GM19240 (cell line): ENCODE data around the gene ELP2.
"Not testable (repeated sequence)": the region's sequence is repeated elsewhere in the genome, so short reads cannot be mapped to it uniquely, and the experiment has no call there.

Experiments used
- DNase-seq: peaks from one replicate; pipeline ENCODE4 v3.0.0; 2011; ENCODE audit warnings: low spot score; ENCODE audit not compliant: insufficient read length

ELP2 gene

DNA sequence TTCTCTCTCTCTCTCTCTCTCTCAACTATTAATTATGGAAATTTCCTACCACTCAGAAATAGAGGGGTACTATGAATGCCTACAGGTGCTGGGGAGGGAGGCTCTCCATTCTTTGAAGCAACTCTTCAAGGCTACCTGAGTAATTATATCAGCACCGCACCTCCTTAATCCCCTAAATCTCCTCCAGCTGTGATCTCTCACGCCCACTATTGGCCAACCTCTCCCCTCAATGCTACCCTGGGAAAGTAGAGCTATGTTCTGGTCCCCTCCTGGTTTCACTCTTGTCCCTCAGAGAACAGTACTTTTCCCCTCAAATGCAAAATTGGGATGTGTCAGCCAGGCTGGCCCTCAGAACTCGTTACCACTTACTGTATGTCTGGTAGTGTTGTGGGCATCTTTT, 59.2 kb downstream of the ELP2 start:
- no peak for DNase-seq

DNA sequence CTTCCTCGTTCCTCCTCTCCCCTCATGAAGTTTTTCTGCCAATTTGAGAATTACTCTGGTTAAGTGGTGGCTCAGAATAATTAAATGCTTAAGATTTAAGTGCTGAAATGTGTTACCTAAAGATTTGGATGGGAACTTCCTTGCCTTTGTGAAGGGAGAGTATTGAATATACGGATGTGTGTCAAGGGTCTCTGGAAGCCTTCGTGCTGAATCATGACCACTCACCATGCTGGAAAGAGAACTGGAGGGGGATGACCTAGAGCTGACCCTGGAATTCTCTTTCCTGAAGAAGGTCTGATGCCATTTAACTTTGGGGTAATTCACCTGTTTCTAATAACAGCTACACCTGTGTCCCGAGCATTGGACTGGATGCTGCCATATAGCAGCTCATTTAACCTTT, 59.8 kb downstream of the ELP2 start:
- DNase-seq = no peak

DNA sequence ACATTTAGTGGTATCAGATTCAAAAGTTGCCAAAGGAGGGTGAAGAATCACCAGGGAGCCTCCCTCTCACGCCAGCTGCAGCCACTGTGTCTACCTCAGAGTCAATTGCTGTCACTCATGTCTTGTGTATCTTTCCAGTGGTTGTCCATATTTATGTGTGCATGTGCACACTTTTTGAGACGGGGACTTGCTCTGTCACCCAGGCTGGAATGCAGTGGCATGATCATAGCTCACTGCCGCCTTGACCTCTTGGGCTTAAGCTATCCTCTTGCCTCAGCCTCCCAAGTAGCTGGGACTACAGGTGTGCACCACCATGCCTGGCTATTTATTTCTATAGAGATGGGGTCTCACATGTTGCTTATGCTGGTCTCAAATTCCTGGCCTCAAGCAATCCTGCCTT, 61.6 kb downstream of the ELP2 start:
- DNase-seq = no peak

DNA sequence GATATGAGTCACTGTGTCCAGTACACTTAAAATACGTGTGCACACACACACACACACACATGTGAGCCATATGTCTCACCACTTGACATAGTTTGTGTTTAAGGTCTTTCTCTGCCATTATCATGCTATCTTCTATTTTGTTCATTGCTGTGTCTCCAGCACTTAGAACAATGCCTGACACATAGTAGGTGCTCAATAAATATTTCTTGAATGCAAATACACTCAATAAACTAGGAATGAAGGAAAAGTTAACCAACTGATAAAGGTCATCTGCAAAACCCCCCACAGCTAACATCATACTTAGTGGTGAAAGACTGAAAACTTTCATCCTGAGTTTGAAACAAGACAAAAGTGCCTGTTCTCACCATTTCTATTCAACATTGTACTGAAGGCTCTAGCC, 62.0 kb downstream of the ELP2 start:
- no peak for DNase-seq

DNA sequence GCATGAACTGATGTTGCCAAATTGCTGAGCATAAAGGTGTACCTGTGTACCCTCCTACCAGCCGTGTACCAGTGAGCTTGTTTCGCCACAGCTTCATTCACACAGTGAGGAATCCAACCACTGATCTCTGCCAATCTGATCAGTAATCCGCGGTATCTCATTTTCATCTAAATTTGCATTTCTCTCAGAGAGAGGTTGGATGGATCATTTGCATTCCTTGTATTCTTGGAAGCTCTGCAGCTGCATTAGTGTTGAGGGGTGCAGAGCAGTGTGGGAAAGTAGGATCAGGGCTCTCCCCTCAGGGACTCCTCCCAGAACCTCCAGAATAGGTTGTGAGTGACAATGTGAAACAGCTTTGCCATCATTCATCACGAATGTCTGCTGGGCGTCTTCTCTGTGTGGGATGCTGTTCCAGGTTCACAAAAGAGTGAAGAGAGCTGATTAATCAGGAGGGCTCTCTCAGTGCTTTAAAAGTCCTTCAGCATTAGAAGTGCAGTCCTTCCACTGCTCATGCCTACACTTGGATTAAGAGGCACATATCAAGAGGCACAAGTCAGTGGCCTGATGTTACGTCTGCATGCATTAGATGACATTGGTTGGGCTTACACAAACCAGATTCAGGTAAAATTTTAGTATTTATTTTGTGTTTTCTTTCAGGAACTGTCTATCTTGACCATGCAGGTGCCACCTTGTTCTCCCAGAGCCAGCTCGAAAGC, 65.1 kb downstream of the ELP2 start:
- no peak for DNase-seq

DNA sequence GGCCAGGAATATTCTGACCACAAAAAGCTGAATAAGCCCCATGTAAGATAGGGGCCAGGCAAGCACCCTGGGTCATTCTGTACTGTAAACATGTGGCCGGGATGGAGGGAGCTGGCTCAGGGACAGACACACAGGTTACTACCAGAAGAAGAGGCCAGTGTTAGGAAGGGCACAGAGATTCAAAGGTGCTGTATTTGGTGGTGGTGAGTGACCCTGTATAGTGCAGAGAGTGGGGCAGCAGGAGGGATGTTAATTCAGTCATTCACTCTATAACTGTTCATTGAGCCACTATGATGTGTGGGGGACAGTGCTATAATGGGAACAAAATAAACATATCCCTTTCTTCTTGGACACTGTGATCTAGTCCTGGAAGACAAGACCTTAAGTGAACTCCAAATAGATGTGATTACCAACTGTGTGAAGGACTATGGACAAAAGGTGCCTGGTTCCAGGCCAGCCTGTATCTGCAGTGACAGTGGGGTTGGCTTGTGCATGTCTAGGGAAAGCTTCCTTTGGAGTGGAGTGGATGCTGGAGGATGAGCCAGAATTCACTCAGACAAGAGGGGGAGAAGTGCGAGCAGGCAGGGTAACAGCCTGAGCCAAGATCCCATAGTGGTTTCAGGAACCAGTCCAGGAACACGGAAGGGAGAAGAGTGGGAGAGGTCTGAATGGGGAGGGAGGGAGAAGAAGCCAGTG, 65.9 kb downstream of the ELP2 start:
- DNase-seq = no peak

DNA sequence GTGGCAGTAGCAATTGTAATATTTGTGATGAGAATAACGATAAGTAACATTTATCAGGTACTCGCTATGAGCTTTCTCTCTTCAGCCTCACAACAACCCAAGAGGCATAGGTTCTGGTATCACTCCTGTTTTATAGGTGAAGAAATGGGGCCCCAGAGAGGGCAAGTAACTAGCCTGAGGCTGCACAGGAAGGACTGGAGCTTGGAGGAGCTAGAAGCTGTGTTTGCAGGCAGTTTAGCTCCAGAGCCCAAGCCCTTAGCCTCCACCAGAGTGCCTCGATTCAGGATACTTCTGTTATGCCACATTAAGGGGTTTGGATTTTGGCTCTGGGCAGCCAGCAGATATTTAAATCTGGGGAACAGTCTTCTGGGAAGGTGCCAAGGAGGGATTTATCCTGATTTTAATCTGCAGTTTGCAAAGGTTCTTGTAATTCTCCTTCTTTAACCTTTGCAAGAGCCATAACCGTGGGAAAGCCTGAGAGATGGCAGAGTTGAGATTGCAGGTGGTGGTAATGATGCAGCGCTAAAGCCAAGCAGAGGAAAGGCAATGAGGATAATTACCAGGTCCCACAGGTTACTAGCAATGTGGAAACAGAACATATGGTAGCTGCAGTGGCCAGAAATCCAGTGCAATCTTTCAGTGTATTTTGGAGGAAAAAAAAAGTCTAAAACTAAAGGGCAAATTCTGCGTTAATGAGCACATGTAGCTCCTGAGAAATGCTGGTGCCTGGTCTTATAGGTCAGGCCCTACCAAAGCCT, 66.7 kb downstream of the ELP2 start:
- DNase-seq = no peak

DNA sequence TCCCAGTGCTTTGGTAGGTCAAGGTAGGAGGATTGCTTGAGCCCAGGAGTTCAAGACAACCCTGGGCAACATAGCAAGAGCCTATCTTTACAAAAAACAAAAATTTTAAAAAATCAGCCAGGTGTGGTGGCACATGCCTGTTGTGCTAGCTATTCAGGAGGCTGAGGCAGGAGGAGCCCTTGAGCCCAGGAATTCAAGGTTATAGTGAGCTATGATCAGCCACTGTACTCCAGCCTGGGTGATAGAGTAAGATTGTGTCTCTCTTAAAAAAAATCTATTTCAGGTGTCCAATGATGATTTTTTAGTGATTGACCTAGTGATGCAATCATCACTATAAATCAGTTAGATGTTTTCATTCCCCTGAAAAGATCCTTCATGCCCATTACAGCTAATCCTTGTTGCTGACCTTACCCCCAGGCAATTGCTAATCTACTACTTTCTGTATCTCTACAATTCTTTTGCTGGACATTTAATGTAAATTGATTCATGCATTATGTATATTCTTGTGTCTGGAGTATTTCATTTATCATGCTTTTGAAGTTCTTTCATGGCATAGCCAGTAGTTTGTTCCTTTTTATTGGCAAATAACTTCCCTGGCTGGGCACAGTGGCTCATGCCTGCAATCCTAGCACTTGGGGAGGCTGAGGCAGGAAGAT, 67.9 kb downstream of the ELP2 start:
- no peak for DNase-seq

DNA sequence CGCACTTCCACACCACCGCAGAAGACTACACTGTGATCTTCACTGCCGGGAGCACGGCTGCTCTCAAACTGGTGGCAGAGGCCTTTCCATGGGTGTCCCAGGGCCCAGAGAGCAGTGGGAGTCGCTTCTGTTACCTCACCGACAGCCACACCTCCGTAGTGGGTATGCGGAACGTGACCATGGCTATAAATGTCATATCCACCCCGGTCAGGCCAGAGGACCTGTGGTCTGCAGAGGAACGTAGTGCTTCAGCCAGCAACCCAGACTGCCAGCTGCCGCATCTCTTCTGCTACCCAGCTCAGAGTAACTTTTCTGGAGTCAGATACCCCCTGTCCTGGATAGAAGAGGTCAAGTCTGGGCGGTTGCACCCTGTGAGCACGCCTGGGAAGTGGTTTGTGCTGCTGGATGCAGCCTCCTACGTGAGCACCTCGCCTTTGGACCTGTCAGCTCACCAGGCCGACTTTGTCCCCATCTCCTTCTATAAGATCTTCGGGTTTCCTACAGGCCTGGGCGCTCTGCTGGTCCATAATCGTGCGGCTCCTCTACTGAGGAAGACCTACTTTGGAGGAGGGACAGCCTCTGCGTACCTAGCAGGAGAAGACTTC, 70.1 kb downstream of the ELP2 start:
- no peak for DNase-seq

DNA sequence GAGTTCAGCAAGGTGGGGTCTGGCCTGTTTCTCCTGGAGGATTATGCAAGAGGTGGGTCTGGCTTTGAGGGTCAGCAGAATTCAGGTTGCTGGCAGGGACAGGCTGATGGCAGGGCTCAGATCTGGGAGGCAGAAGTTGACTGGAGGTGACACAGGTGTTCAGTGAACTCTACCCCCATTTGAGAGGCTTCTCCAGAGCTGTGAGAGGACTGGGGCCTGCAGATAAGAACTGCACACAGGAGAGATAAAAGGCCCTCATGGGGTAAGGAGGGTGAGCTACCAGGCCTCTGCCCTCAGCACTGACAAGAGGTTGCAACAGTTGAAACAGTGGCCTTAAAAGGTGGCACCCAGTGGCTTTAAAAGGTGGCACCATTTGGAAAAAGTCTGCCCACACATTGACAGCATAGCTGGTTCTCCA, 70.7 kb downstream of the ELP2 start:
- no peak for DNase-seq

DNA sequence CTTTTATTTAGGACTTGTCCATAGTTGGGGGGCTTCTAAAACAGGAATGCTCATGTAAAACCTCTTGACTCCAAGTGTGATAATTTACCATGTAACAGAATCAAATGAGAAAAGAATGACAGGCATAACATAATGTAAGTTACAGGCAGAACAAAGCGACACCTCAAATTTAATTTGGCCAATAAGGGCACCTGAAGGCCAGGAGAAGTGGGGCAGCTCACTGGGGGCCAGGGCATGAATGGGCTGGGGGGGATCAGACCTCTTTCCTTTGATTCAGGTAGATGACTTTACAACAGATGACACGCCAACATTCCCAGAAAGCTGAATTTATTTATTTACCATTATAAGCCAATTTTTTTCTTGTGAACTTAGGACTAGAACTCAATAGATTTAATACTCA, 72.1 kb downstream of the ELP2 start:
- no peak for DNase-seq

DNA sequence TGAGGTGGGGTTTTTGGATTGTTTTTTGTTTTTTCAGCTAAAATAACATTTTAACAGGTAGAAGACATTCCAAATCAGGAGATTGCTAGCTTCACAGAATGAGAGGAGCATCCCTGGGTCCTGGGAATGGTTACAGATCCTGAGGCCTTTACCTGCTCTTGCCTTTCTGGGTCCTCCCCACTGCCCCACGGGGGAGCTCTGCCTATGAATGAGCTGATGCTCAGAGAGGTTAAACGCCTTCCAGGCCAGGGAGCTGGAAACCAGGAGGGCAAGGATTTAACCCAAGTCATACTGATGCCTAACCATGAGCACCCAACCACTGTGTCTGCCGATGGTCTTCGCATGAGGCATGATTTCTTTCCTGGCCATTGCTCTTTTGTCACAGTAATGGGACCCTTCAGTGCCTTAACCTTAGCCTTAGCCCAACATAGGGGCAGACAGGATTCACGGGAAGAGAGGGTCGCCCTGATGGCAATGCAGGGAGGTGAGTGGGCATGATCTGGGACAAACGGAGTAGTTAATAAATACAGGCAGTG, 73.7 kb downstream of the ELP2 start:
- no peak for DNase-seq

DNA sequence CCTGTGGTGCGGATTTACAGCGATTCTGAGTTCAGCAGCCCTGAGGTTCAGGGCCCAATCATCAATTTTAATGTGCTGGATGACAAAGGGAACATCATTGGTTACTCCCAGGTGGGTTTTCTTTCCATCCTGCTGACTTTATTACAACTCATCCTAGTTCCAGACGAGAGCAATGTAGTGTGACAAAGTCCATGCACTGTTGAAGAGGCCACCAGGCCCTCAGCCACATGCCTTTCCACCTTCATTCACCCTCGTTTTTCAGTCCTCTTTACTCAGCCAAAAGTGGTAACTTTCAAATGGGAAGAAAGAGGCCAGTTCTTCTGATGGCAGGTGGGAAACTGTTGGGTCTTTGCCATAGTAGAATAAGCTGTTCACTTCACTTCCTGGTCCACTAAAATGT, 75.5 kb downstream of the ELP2 start:
- DNase-seq = no peak

DNA sequence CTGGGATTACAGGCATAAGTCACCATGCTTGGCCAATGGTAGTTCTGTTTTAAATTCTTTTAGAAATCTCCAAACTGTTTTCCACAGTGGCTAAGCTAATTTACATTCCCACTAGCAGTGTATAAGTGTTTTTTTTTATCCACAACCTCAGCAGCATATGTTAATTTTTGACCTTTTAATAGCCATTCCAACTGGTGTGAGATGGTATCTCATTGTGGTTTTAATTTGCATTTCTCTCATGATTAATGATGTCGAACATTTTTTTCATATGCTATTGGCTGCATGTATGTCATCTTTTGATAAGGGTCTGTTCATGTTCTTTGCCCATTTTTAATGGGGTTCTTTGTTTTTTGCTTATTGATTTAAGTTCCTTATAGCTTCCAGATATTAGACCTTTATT, 77.6 kb downstream of the ELP2 start:
- DNase-seq = no peak

DNA sequence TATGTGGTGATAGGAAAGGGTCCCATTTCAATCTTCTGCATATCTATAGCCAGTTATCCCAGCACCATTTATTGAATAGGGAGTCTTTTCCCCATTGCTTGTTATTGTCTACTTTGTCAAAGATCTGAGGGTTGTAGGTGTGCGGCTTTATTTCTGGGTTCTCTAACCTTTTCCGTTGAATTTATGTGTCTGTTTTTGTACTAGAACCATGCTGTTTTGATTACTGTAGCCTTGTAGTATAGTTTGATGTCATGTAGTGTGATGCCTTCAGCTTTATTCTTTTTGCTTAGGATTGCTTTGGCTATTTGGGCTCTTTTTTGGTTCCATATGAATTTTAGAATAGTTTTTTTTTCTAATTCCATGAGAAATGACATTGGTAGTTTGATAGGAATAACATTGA, 78.3 kb downstream of the ELP2 start:
- DNase-seq = not testable (repeated sequence)

DNA sequence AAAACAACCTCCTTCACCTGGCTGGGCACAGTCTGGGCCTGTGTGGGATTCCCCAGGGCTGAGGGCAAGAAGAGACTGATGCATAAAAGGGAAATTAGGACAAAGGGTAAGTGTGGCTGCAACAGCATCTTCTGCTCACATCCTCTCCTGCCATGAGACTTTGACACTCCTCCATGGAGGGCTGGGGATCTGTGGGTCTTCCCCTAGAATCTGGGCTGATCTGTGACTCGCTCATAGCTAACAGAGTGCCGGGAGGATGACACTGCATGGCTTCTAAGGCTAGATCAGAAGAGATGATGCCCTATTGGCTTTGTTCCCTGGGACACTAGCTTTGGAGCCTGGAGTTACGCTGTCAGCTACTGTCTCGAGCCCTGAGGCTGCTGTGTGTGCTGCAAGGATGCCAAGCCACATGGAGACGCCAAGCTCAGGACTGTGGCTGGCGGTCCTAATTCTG, 81.9 kb downstream of the ELP2 start:
- DNase-seq = no peak

DNA sequence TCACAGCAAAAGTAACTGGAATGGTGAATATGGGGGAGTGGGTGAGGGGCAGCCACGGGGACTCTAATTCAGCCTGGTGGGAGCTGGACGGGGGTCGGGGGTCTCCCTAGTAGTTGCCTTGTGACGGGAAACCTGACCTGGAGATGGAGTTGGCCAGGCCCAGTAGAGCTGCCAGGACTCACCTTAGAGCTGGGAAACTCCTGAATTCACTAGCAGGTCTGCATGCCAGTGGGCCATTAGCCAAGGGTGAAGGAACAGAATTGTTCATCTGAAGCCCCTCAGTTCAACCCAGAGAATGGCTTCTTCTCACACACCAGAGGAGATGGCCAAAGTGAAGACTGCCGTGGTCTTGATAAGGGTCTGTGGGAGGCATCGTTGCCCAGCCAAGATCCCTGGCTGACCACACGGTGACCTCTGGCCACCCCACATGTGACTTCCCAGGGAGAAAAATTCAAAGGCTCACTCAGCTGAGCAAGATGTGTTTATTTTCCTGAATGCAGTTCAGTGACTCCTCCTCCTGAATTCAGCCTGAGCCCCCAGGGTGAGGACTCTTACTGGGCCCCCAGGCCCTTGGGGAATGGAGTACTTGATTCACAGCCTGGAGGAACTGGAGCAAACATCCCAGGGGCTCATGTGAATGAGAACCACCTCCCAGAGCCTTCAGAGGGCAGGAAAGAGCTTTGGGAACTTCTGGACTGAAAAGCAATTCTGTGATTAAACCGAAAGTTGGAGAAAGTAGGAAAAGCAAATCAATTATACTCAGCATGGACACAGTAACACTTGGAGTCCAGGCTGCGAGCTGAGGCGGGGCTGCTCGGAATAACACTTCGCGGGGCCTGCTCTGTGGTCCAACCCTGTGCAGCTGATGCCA, 82.8 kb downstream of the ELP2 start:
- no peak for DNase-seq

DNA sequence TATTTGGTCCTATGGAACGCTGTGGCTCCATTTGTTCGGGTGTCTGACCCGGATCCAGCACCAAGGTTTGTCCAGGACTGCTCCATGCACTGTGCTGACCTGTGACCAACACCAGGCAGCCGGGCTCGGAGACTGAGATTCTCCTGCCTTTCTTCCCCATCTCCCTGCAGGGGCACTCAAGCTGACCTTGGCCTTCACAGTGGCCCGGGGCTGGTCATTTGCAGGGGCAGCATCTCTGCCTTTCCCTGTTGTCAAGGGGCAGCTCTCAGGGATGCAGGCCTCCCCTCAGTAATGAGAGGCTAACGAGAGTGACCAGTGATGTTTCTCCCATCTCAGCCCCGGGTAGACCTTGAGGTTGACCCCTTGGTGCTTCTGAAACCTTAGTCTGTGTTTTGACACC, 85.1 kb downstream of the ELP2 start:
- no peak for DNase-seq

DNA sequence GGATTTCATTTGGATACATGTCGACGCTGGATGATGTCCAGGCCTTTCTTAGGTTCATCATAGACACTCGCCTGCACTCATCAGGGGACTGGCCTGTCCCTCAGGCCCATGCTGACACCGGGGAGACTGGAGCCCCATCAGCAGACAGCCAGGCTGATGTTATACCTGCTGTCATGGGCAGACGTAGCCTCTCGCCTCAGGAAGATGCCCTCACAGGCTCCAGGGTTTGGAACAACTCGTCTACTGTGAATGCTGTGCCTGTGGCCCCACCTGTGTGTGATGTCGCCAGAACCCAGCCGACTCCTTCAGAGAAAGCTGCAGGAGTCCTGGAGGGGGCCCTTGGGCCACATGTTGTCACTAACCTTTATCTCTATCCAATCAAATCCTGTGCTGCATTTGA, 85.9 kb downstream of the ELP2 start:
- no peak for DNase-seq

DNA sequence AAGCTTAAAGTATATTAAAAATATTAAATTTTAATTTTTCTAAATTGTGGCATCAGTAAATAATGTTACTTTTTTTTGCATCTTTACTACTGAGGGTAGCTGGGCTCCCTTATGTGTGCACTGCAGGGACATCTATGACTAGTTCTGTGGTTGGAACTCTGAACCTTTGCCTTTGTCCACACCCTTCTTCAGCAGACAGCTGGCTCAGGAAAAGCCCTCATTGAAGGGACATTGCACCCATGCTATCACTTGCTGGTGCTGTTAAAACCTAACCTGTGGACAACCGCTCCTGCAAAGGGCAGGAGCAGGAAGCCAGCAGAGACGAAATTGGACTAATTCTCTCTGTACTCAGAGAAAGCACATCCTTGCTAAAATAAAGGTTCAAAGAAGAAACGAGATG, 87.6 kb downstream of the ELP2 start:
- no peak for DNase-seq
